Right lobe of liver (tissue), 6 donors: Measurements from ENCODE around the gene TBXAS1. TPM values are rescaled to one million over a fixed set of nuclear protein-coding genes. Genes with fewer than 3 reads are reported as not detected.

Experiments
- ATAC-seq, 4 donors: fragments of 200-7000 bp; cut with Tn5 transposase; one replicate each; pipeline ENCODE4 v1.9.1; 2020; ENCODE audit warnings: mild to moderate bottlenecking in 4 of 4, moderate library complexity in 4 of 4
- DNase-seq, 3 donors: peaks; one replicate each; pipeline ENCODE4 v3.0.0-alpha.2; 2020
- H3K27ac ChIP-seq, 3 donors: fragments of 200-600 bp; one replicate each; pipeline ENCODE4 v1.8.0; 2022
- H3K27me3 ChIP-seq, 2 donors: fragments of 200-600 bp; one replicate each; pipeline ENCODE4 v1.8.0; 2022
- H3K36me3 ChIP-seq, 4 donors: fragments of 200-600 bp; sonication (generic) in 1 of 4; one replicate each; pipeline versions ENCODE4 v1.5.1 to v1.8.0; 2017 to 2022; ENCODE audit warnings: control low read depth in 1 of 4
- H3K4me1 ChIP-seq, 4 donors: fragments of 200-600 bp; sonication (generic) in 1 of 4; one replicate each; pipeline versions ENCODE4 v1.5.1 to v1.8.0; 2017 to 2022; ENCODE audit warnings: control low read depth in 1 of 4
- H3K4me3 ChIP-seq, 3 donors: fragments of 200-600 bp; one replicate each; pipeline ENCODE4 v1.8.0; 2022
- H3K9me3 ChIP-seq, 4 donors: fragments of 200-600 bp; sonication (generic) in 1 of 4; one replicate each; pipeline versions ENCODE4 v1.5.1 to v1.8.0; 2017 to 2022; ENCODE audit warnings: control low read depth in 1 of 4
- CTCF ChIP-seq, 4 donors: fragments of 200-600 bp in 3 of 4; fragments of 450-650 bp in 1 of 4; IDR thresholded peaks; one replicate each; pipeline versions ENCODE4 v1.5.1 to v1.8.0; 2016 to 2022; ENCODE audit warnings: antibody characterized with exemption in 4 of 4, mild to moderate bottlenecking in 2 of 4
- POLR2A ChIP-seq: fragments of 450-650 bp; IDR thresholded peaks from one replicate; pipeline ENCODE4 v1.6.1; 2017; ENCODE audit warnings: antibody characterized with exemption, mild to moderate bottlenecking
- WGBS: methylation state at CpG from one replicate; pipeline ENCODE4 v1.1.6; 2018; ENCODE audit warnings: low coverage, low lambda C conversion rate; ENCODE audit not compliant: insufficient coverage; ENCODE audit errors: missing lambda C conversion rate; 5-methylcytosine and 5-hydroxymethylcytosine counted together
- intact Hi-C, 2 donors: fragments of 100-400 bp; cut with DNase I; formaldehyde crosslinking; loops; one replicate each; pipeline versions ENCODE4 v1.11.2 to v1.14.1; 2022
- total RNA-seq, 6 experiments: library from RNA; depleted of rRNA in 2 of 6; stranded (reverse); fragments of >200 nt in 2 of 6; fragmentation: NEBNext Ultra II Directional in 3 of 6; extraction: Animal tissue kit (Norgen Biotek cat#: 25700) in 3 of 6; gene quantifications; one replicate each; pipeline versions ENCODE4 v1.1.0 to v1.2.4, GENCODE V29; 2016 to 2023
- donor health status: DM: no; HTN: yes; CAD: no.
- donor health status: DM: no; HTN: no; CAD: no.
- donor health status: DM: no; HTN: no; CAD: no.
- donor health status: DM: no; HTN: yes; CAD: no.
- donor health status: DM: no; HTN: yes; CAD: no.

The TBXAS1 gene
- total RNA-seq, 6 experiments from 2014 or later = 7.6 to 15.6 (median 12.2) TPM

GRCh38 chr7:140045697-140046096 lies 216.6 kb downstream of the TBXAS1 start:
- peaks cover 0 to 10% (median 4%) of the 10 kb centered on the region in 4 donors for H3K36me3 ChIP-seq
- no peak overlapping the region for H3K4me3 ChIP-seq
- no peak overlapping the region for H3K27ac ChIP-seq
- TF ChIP-seq POLR2A = no peak
- TF ChIP-seq CTCF (IDR thresholded peaks at IDR 0.05) = no peak
- 24% methylated on average over 6 of the region's 6 CpGs for WGBS
- no peaks in the 10 kb centered on the region for H3K27me3 ChIP-seq
- peak in 1 of 4 donors; percentile 5 for ATAC-seq
- H3K4me1 ChIP-seq = peaks cover 0 to 38% (median 16%) of the 10 kb centered on the region in 4 donors
- intact Hi-C loops = no loop called here
- H3K9me3 ChIP-seq = no peaks in the 10 kb centered on the region
- no peak for DNase-seq

GRCh38 chr7:140047197-140047596 lies 218.1 kb downstream of the TBXAS1 start:
- Histone ChIP-seq H3K27ac (no peak overlapping the region), H3K4me1 (peaks cover 0 to 38% (median 16%) of the 10 kb centered on the region in 4 donors), H3K36me3 (peaks cover 0 to 8% (median 0%) of the 10 kb centered on the region in 4 donors), H3K4me3 (no peak overlapping the region), H3K9me3 (no peaks in the 10 kb centered on the region), H3K27me3 (no peaks in the 10 kb centered on the region)
- intact Hi-C loops = no loop called here
- ATAC-seq = no peak
- WGBS = 100% methylated on average over 1 of the region's 3 CpGs
- DNase-seq = no peak
- TF ChIP-seq CTCF (IDR thresholded peaks at IDR 0.05) (no peak), POLR2A (no peak)

- peak overlapping the region in 1 of 3 donors; percentile 59 for H3K27ac ChIP-seq
- peaks cover 0 to 8% (median under 1%) of the 10 kb centered on the region in 4 donors for H3K36me3 ChIP-seq
- no peak for DNase-seq
- H3K4me1 ChIP-seq = peaks cover 0 to 38% (median 16%) of the 10 kb centered on the region in 4 donors
- 40% methylated on average over 1 of the region's 4 CpGs for WGBS
- no peak for ATAC-seq
- intact Hi-C loops = no loop called here
- no peak overlapping the region for H3K4me3 ChIP-seq
- H3K9me3 ChIP-seq = no peaks in the 10 kb centered on the region
- TF ChIP-seq POLR2A (no peak), CTCF (IDR thresholded peaks at IDR 0.05) (no peak)
- H3K27me3 ChIP-seq = no peaks in the 10 kb centered on the region
Measured at GRCh38 chr7:140048138-140048537, 219.1 kb downstream of the TBXAS1 start.

- intact Hi-C loops = no loop called here
- WGBS = 18% methylated on average over 1 of the region's 1 CpG
- TF ChIP-seq POLR2A (no peak), CTCF (IDR thresholded peaks at IDR 0.05) (no peak)
Measured at GRCh38 chr7:140048989-140049338, 219.9 kb downstream of the TBXAS1 start.

More at GRCh38 chr7:140048989-140049338, 219.9 kb downstream of the TBXAS1 start:
- no peak overlapping the region for H3K4me3 ChIP-seq
- H3K4me1 ChIP-seq = peaks cover 0 to 39% (median 16%) of the 10 kb centered on the region in 4 donors
- H3K36me3 ChIP-seq = peaks cover 0 to 4% (median under 1%) of the 10 kb centered on the region in 4 donors
- no peaks in the 10 kb centered on the region for H3K27me3 ChIP-seq
- no peaks in the 10 kb centered on the region for H3K9me3 ChIP-seq
- DNase-seq = no peak
- peak overlapping the region in 1 of 3 donors; percentile 59 for H3K27ac ChIP-seq
- peak in 1 of 4 donors; percentile 26 for ATAC-seq
